K562 (cell line): ENCODE data around the gene TTC13. TPM values are rescaled to one million over a fixed set of nuclear protein-coding genes. Genes with fewer than 3 reads are reported as not detected.

ENCODE experiments used
- ARHGAP35 ChIP-seq: fragments of 450-650 bp; IDR thresholded peaks from 2 replicates; pipeline ENCODE4 v1.6.1; 2018; ENCODE audit not compliant: partially characterized antibody
- BCLAF1 ChIP-seq, 2 experiments: fragments of 450-650 bp in 1 of 2; IDR thresholded peaks; 2 replicates each; pipeline ENCODE4 v1.6.1; 2011 to 2017; ENCODE audit warnings: low read depth in 2 of 2, antibody characterized with exemption in 1 of 2, borderline replicate concordance in 1 of 2, low read length in 1 of 2, mild to moderate bottlenecking in 1 of 2, mixed read lengths in 1 of 2; ENCODE audit not compliant: control insufficient read depth in 1 of 2
- CHD2 ChIP-seq: IDR thresholded peaks from 2 replicates; pipeline ENCODE4 v1.6.1; 2011; ENCODE audit warnings: low read depth, low read length
- CTBP1 ChIP-seq: fragments of 450-650 bp; IDR thresholded peaks from 2 replicates; pipeline ENCODE4 v1.6.1; 2016; ENCODE audit warnings: borderline replicate concordance
- MXI1 ChIP-seq: IDR thresholded peaks from 2 replicates; pipeline ENCODE4 v1.6.1; 2011; ENCODE audit warnings: low read depth, mild to moderate bottlenecking, improper control_type of control experiment, low read length
- SRF ChIP-seq, 2 experiments: fragments of 250-450, 450-650 bp in 1 of 2; sonication (Bioruptor Pico) in 1 of 2; sonication (generic) in 1 of 2; formaldehyde crosslinking; IDR thresholded peaks; 2 replicates each; pipeline versions ENCODE4 v1.5.0 to v1.5.1; 2020 to 2022; ENCODE audit warnings: mild to moderate bottlenecking in 1 of 2, missing genetic modification reagents in 1 of 2
- TAF1 ChIP-seq: IDR thresholded peaks from 2 replicates; pipeline ENCODE4 v1.6.1; 2011; ENCODE audit warnings: mild to moderate bottlenecking, low read length, moderate library complexity; ENCODE audit not compliant: insufficient read depth, control insufficient read depth, severe bottlenecking; ENCODE audit errors: extremely low read depth
- TCF7L2 ChIP-seq: fragments of 150-350 bp; IDR thresholded peaks from 2 replicates; pipeline ENCODE4 v1.6.1; 2016; ENCODE audit warnings: low read depth, mild to moderate bottlenecking, low read length, moderate library complexity
- ZNF778 ChIP-seq: fragments of 450-650 bp; formaldehyde crosslinking; IDR thresholded peaks from 2 replicates; pipeline ENCODE4 v1.4.0; 2020; ENCODE audit warnings: mild to moderate bottlenecking, moderate library complexity
- ZNF780A ChIP-seq: fragments of 250-450 bp; sonication (Bioruptor Pico); IDR thresholded peaks from 2 replicates; pipeline ENCODE4 v1.5.0; 2021; ENCODE audit warnings: mild to moderate bottlenecking
- polyA plus RNA-seq, 8 experiments: library from polyadenylated mRNA; depleted of rRNA in 4 of 8; stranded (reverse) in 5 of 8; unstranded in 3 of 8; fragments of >200 nt; fragmentation: Nextera tagmentation in 2 of 8; fragmentation: Illumina TruSeq in 1 of 8; extraction: Ambion mirVana in 2 of 8; extraction: Trizol in 1 of 8; gene quantifications; 2 replicates each; pipeline versions ENCODE4 v1.2.1 to v1.2.3, GENCODE V29; 2011 to 2014; ENCODE audit warnings: inconsistent platforms in 1 of 8, missing spikeins in 1 of 8
- total RNA-seq, 7 experiments: library from RNA; depleted of rRNA in 6 of 7; stranded (reverse); fragments of >200 nt in 6 of 7; fragmentation: Illumina TruSeq in 2 of 7; extraction: Trizol in 2 of 7; gene quantifications; 2 replicates each; pipeline versions ENCODE4 v1.2.1 to v1.2.3, GENCODE V29; 2011 to 2021; ENCODE audit warnings: low replicate concordance in 1 of 7
- TF ChIP-seq, protein P1 (sequence below), 2 experiments: fragments of 250-450 bp in 1 of 2; fragments of 450-650 bp in 1 of 2; sonication (Bioruptor Pico) in 1 of 2; IDR thresholded peaks; 2 replicates each; pipeline versions ENCODE4 v1.6.1 to v1.8.0; 2016 to 2021; ENCODE audit warnings: mild to moderate bottlenecking in 2 of 2, moderate library complexity in 2 of 2, missing compliant biosample characterization in 1 of 2, missing genetic modification characterization in 1 of 2
- TF ChIP-seq, protein P2 (sequence below): sonication (generic); formaldehyde crosslinking; IDR thresholded peaks from 2 replicates; pipeline ENCODE4 v1.8.0; 2022; ENCODE audit warnings: mild to moderate bottlenecking, low read depth, missing genetic modification reagents
- TF ChIP-seq, protein P3 (sequence below): fragments of 450-650 bp; IDR thresholded peaks from 2 replicates; pipeline ENCODE4 v1.6.1; 2017; ENCODE audit warnings: antibody characterized with exemption, mild to moderate bottlenecking

Gene TTC13
- total and polyA plus RNA-seq, 9 of the 15 experiments (the other 6 are each of a cell fraction or from before 2014, with no cell fraction given) = 1.7 to 13.8 (median 9.6) TPM

- no peak for TF ChIP-seq ZNF778 (CRISPR knock-in tag)
- no peak for TF ChIP-seq ZNF780A (CRISPR knock-in tag)
- no peak for TF ChIP-seq CHD2
- no peak for TF ChIP-seq TCF7L2
- TF ChIP-seq SRF (CRISPR knock-in tag; IDR thresholded peaks at IDR 0.05) = peak in 1 of 2 experiments; percentile 28; a peak in 1 of 4 replicates
- peak; percentile 94 for TF ChIP-seq CTBP1
- peak; percentile 13 for TF ChIP-seq MXI1
- TF ChIP-seq BCLAF1 (IDR thresholded peaks at IDR 0.05; ENCODE audit: borderline replicate concordance in 1 of 2, control insufficient read depth in 1 of 2, low read depth in 2 of 2, low read length in 1 of 2) = no peak
- TF ChIP-seq ARHGAP35 = no peak
- TF ChIP-seq, protein P1, sequence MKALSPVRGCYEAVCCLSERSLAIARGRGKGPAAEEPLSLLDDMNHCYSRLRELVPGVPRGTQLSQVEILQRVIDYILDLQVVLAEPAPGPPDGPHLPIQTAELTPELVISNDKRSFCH (CRISPR knock-in tag; IDR thresholded peaks at IDR 0.05) = no peak
- TF ChIP-seq, protein P1 (tag; IDR thresholded peaks at IDR 0.05) = 0 out of 2 replicates have a peak, but pooled peaks have one; percentile 58
- TF ChIP-seq, protein P2, sequence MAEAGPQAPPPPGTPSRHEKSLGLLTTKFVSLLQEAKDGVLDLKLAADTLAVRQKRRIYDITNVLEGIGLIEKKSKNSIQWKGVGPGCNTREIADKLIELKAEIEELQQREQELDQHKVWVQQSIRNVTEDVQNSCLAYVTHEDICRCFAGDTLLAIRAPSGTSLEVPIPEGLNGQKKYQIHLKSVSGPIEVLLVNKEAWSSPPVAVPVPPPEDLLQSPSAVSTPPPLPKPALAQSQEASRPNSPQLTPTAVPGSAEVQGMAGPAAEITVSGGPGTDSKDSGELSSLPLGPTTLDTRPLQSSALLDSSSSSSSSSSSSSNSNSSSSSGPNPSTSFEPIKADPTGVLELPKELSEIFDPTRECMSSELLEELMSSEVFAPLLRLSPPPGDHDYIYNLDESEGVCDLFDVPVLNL (CRISPR knock-in tag) = 0 out of 2 replicates have a peak, but pooled peaks have one; percentile 20
- TF ChIP-seq, protein P3, sequence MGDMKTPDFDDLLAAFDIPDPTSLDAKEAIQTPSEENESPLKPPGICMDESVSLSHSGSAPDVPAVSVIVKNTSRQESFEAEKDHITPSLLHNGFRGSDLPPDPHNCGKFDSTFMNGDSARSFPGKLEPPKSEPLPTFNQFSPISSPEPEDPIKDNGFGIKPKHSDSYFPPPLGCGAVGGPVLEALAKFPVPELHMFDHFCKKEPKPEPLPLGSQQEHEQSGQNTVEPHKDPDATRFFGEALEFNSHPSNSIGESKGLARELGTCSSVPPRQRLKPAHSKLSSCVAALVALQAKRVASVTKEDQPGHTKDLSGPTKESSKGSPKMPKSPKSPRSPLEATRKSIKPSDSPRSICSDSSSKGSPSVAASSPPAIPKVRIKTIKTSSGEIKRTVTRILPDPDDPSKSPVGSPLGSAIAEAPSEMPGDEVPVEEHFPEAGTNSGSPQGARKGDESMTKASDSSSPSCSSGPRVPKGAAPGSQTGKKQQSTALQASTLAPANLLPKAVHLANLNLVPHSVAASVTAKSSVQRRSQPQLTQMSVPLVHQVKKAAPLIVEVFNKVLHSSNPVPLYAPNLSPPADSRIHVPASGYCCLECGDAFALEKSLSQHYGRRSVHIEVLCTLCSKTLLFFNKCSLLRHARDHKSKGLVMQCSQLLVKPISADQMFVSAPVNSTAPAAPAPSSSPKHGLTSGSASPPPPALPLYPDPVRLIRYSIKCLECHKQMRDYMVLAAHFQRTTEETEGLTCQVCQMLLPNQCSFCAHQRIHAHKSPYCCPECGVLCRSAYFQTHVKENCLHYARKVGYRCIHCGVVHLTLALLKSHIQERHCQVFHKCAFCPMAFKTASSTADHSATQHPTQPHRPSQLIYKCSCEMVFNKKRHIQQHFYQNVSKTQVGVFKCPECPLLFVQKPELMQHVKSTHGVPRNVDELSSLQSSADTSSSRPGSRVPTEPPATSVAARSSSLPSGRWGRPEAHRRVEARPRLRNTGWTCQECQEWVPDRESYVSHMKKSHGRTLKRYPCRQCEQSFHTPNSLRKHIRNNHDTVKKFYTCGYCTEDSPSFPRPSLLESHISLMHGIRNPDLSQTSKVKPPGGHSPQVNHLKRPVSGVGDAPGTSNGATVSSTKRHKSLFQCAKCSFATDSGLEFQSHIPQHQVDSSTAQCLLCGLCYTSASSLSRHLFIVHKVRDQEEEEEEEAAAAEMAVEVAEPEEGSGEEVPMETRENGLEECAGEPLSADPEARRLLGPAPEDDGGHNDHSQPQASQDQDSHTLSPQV = peak; percentile 90
- TF ChIP-seq TAF1 = peak; percentile 82
Observed at GRCh38 chr1:230978491-230979388, at the start of gene TTC13, which contains the start of gene ARV1 (continued).
